ENCODE results near the gene RNF38. TPM values are rescaled to one million over a fixed set of nuclear protein-coding genes. Genes with fewer than 3 reads are reported as not detected.

RNF38 gene
- total and polyA plus RNA-seq, 2 experiments from 2014 or later, result 6.7 to 16.5 TPM

DNA sequence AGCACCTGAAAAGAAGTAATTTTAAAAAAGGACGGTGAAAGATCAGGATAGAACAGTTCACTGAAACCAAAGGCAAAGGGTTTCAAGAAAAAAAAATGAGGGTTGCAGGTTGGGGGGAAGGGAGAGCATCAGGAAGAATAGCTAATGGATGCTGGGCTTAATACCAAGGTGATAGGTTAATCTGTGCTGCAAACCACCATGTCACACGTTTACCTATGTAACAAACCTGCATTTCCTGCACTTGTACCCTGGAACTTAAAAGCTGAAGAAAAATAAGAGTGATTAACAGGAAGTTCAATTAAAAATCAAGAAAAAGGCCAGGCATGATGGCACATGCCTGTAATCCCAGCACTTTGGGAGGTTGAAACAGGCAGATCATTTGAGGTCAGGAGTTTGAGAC, 44.1 kb upstream of the RNF38 start:
- WGBS, 2 experiments (ENCODE audit: low coverage in 1 of 2, low lambda C conversion rate in 2 of 2, missing lambda C conversion rate in 2 of 2), result 58 to 62% methylated on average over 2 of the region's 2 CpGs
- no peaks in the 10 kb centered on the region; the same call in none of the 2 replicates for H4K20me1 ChIP-seq (ENCODE audit: insufficient read depth)
- in situ Hi-C loops (cut with MboI), result no loop called here

DNA sequence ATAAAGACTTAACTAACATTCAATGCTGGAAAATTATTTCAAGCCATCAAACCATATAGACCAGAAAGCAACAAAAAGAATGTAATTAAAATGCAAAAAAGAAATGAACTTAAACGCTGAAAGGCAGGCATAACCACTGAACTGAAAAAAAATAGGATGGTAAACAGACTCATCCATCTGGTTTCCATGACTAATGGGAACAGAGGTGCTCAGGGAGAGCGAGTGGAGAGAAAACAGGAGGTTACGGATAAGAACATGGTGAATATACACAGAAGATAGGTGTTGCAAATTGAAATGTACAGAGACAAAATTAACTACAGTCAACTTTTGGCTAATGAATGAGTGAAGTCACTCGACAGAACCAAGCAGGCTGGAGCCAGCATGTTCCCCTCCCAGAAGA, 43.5 kb upstream of the RNF38 start:
- Histone ChIP-seq H3K9ac (no peak overlapping the region), H3K4me1 (ENCODE audit: insufficient read depth) (no peaks in the 10 kb centered on the region), H3K4me2 (ENCODE audit: unreplicated experiment) (no peak overlapping the region), H2AFZ (no peak overlapping the region), H3K9me3 (ENCODE audit: low read depth) (no peaks in the 10 kb centered on the region), H3K9me2 (ENCODE audit: insufficient read depth) (no peaks in the 10 kb centered on the region), H3K27ac (no peak overlapping the region), H3K79me2 (ENCODE audit: insufficient read depth) (peaks cover 88% of the 10 kb centered on the region), H3F3A (ENCODE audit: insufficient read depth) (no peaks in the 10 kb centered on the region), H4K20me1 (ENCODE audit: insufficient read depth) (no peaks in the 10 kb centered on the region; the same call in none of the 2 replicates), H3K27me3 (replicated peaks; ENCODE audit: insufficient read depth) (no peaks in the 10 kb centered on the region), H3K36me3 (ENCODE audit: low read depth) (no peaks in the 10 kb centered on the region), H3K4me3 (no peak overlapping the region)
- TF ChIP-seq EZH2phosphoT487 (IDR thresholded peaks at IDR 0.05; ENCODE audit: insufficient read depth, low read depth) (no peak), EZH2 (IDR thresholded peaks at IDR 0.05; ENCODE audit: insufficient read depth, poor library complexity, severe bottlenecking) (no peak)
- 33 to 37% methylated on average over 4 of the region's 4 CpGs for WGBS, 2 experiments (ENCODE audit: low coverage in 1 of 2, low lambda C conversion rate in 2 of 2, missing lambda C conversion rate in 2 of 2)
- in situ Hi-C loops (cut with MboI), result no loop called here
- peak; percentile 57 for DNase-seq

More for the DNA sequence above, 44.1 kb upstream of the RNF38 start:
- H3K36me3 ChIP-seq (ENCODE audit: low read depth), result no peaks in the 10 kb centered on the region
- no peak overlapping the region for H3K4me3 ChIP-seq
- H3K4me2 ChIP-seq (ENCODE audit: unreplicated experiment), result no peak overlapping the region
- H3K9ac ChIP-seq, result no peak overlapping the region
- peaks cover 89% of the 10 kb centered on the region for H3K79me2 ChIP-seq (ENCODE audit: insufficient read depth)
- no peak overlapping the region for H2AFZ ChIP-seq
- H3K4me1 ChIP-seq (ENCODE audit: insufficient read depth), result no peaks in the 10 kb centered on the region
- H3K27ac ChIP-seq, result no peak overlapping the region
- H3K9me2 ChIP-seq (ENCODE audit: insufficient read depth), result no peaks in the 10 kb centered on the region
- DNase-seq, result no peak
- no peaks in the 10 kb centered on the region for H3K9me3 ChIP-seq (ENCODE audit: low read depth)
- H3K27me3 ChIP-seq (replicated peaks; ENCODE audit: insufficient read depth), result no peaks in the 10 kb centered on the region
- no peak for TF ChIP-seq EZH2phosphoT487 (IDR thresholded peaks at IDR 0.05; ENCODE audit: insufficient read depth, low read depth)
- no peak for TF ChIP-seq EZH2 (IDR thresholded peaks at IDR 0.05; ENCODE audit: insufficient read depth, poor library complexity, severe bottlenecking)
- H3F3A ChIP-seq (ENCODE audit: insufficient read depth), result no peaks in the 10 kb centered on the region

DNA sequence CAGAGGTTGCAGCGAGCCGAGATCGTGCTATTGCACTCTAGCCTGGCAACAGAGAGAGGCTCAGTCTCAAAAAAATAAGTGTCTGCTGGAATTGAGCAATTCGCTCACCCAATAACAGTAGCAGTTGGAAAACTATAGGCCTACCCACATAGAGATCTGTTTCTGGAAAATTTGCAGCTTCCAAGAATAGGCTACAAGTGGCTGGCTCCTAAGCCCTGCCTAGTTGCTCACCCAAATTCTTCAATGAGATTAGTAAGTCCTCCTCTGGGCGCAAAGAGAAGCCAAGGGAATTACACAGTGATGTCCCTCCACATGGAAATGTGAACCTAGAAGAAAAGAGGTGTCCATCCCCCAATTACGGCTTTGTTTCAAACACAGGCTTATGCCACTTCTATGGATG, 42.6 kb upstream of the RNF38 start:
- no peak for DNase-seq
- Histone ChIP-seq H3K36me3 (ENCODE audit: low read depth) (no peaks in the 10 kb centered on the region), H3F3A (ENCODE audit: insufficient read depth) (no peaks in the 10 kb centered on the region), H3K4me3 (no peak overlapping the region), H3K4me2 (ENCODE audit: unreplicated experiment) (no peak overlapping the region), H4K20me1 (ENCODE audit: insufficient read depth) (no peaks in the 10 kb centered on the region; the same call in 1 of the 2 replicates), H3K9me3 (ENCODE audit: low read depth) (no peaks in the 10 kb centered on the region), H3K9ac (no peak overlapping the region), H2AFZ (no peak overlapping the region), H3K27me3 (replicated peaks; ENCODE audit: insufficient read depth) (no peaks in the 10 kb centered on the region), H3K27ac (no peak overlapping the region), H3K9me2 (ENCODE audit: insufficient read depth) (no peaks in the 10 kb centered on the region), H3K4me1 (ENCODE audit: insufficient read depth) (no peaks in the 10 kb centered on the region), H3K79me2 (ENCODE audit: insufficient read depth) (peaks cover 90% of the 10 kb centered on the region)
- in situ Hi-C loops (cut with MboI), result no loop called here
- WGBS, 2 experiments (ENCODE audit: low coverage in 1 of 2, low lambda C conversion rate in 2 of 2, missing lambda C conversion rate in 2 of 2), result 84 to 88% methylated on average over 6 of the region's 6 CpGs
- TF ChIP-seq EZH2phosphoT487 (IDR thresholded peaks at IDR 0.05; ENCODE audit: insufficient read depth, low read depth) (no peak), EZH2 (IDR thresholded peaks at IDR 0.05; ENCODE audit: insufficient read depth, poor library complexity, severe bottlenecking) (no peak)

DNA sequence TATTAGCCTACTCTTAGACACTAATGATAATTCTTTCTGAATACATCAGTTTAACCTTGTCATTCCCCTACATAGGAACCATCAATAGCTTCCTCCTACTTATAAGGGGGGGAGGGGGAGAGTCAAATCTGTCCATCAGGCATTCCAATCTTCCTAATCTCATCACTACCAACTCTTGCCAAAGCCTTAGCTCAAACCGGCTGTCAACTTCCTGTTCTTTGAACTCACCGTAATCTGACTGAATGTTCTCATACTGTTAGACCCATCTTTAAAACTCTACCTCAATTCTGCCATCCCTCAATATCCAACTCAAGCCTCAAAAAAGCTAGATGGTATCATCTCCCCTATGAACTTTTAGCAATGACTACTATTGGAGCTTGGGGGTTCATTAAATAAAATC, 41.9 kb upstream of the RNF38 start:
- 52 to 66% methylated on average over 2 of the region's 2 CpGs for WGBS, 2 experiments (ENCODE audit: low coverage in 1 of 2, low lambda C conversion rate in 2 of 2, missing lambda C conversion rate in 2 of 2)
- Histone ChIP-seq H3K27me3 (replicated peaks; ENCODE audit: insufficient read depth) (no peaks in the 10 kb centered on the region), H3K9me2 (ENCODE audit: insufficient read depth) (no peaks in the 10 kb centered on the region), H3K9ac (no peak overlapping the region), H2AFZ (no peak overlapping the region), H4K20me1 (ENCODE audit: insufficient read depth) (peaks cover 3% of the 10 kb centered on the region; the same call in 1 of the 2 replicates), H3K79me2 (ENCODE audit: insufficient read depth) (peaks cover 88% of the 10 kb centered on the region), H3K4me1 (ENCODE audit: insufficient read depth) (no peaks in the 10 kb centered on the region), H3K9me3 (ENCODE audit: low read depth) (no peaks in the 10 kb centered on the region), H3K4me2 (ENCODE audit: unreplicated experiment) (no peak overlapping the region), H3F3A (ENCODE audit: insufficient read depth) (no peaks in the 10 kb centered on the region), H3K4me3 (no peak overlapping the region), H3K36me3 (ENCODE audit: low read depth) (no peaks in the 10 kb centered on the region), H3K27ac (no peak overlapping the region)
- no peak for DNase-seq
- TF ChIP-seq EZH2phosphoT487 (IDR thresholded peaks at IDR 0.05; ENCODE audit: insufficient read depth, low read depth) (no peak), EZH2 (IDR thresholded peaks at IDR 0.05; ENCODE audit: insufficient read depth, poor library complexity, severe bottlenecking) (no peak)
- in situ Hi-C loops (cut with MboI), result no loop called here
